Measurements from ENCODE around the gene BMI1. TPM values are rescaled to one million over a fixed set of nuclear protein-coding genes. Genes with fewer than 3 reads are reported as not detected.

Gene BMI1
- total and polyA plus RNA-seq, 10 donors, result 26.9 to 89.7 (median 64.2) TPM

- no peak for TF ChIP-seq POLR2AphosphoS5 (IDR thresholded peaks at IDR 0.05)
- no peak for TF ChIP-seq CTCF (IDR thresholded peaks at IDR 0.05 in 8 of 11, conservative IDR thresholded peaks at IDR 0.05 in 3 of 11)
- TF ChIP-seq POLR2A (IDR thresholded peaks at IDR 0.05), result no peak
- DNase-seq, result no peak
- intact Hi-C loops (cut with DNase I; ENCODE audit: low total_unique reads), result loop anchor here (10.0 kb wide), 1 partner anchor 64 kb away; no protein-coding TSS in a partner anchor
- H3K9me3 ChIP-seq, result no peaks in the 10 kb centered on the region
- peaks cover 0 to 24% (median 0%) of the 10 kb centered on the region in 7 donors for H3K27me3 ChIP-seq (replicated peaks in 1 of 7)
- H3K27ac ChIP-seq, result no peak overlapping the region
- H3K36me3 ChIP-seq, result no peaks in the 10 kb centered on the region
- H3K4me3 ChIP-seq, result no peak overlapping the region
- peaks cover 27 to 70% (median 59%) of the 10 kb centered on the region in 6 donors for H3K4me1 ChIP-seq
- 94 to 96% (median 95%) methylated on average over 3 of the region's 3 CpGs for WGBS, 5 donors
These were observed 2.1 kb upstream of the BMI1 start for GRCh38 chr10:22318772-22319171.

GRCh38 chr10:22319547-22319979 lies 1.3 kb upstream of the BMI1 start:
- 70 to 79% (median 76%) methylated on average over 10 of the region's 10 CpGs for WGBS, 5 donors
- Histone ChIP-seq H3K4me3 (peak overlapping the region in 4 of 8 donors; percentile 23 to 90 (median 80)), H3K4me1 (peaks cover 35 to 78% (median 67%) of the 10 kb centered on the region in 6 donors), H3K27ac (peak overlapping the region in 6 of 8 donors; percentile 85 to 97 (median 94)), H3K9me3 (no peaks in the 10 kb centered on the region), H3K27me3 (replicated peaks in 1 of 7) (peaks cover 0 to 32% (median 0%) of the 10 kb centered on the region in 7 donors), H3K36me3 (no peaks in the 10 kb centered on the region)
- intact Hi-C loops (cut with DNase I; ENCODE audit: low total_unique reads), result loop anchor here (10.0 kb wide), 1 partner anchor 65 kb away; no protein-coding TSS in a partner anchor
- TF ChIP-seq CTCF (IDR thresholded peaks at IDR 0.05 in 8 of 11, conservative IDR thresholded peaks at IDR 0.05 in 3 of 11), result no peak
- no peak for TF ChIP-seq POLR2A (IDR thresholded peaks at IDR 0.05)
- TF ChIP-seq POLR2AphosphoS5 (IDR thresholded peaks at IDR 0.05), result no peak
- no peak for DNase-seq

GRCh38 chr10:22319980-22320558 lies 830 bp upstream of the BMI1 start:
- peaks cover 38 to 78% (median 68%) of the 10 kb centered on the region in 6 donors for H3K4me1 ChIP-seq
- intact Hi-C loops (cut with DNase I; ENCODE audit: low total_unique reads), result loop anchor here (10.0 kb wide), 1 partner anchor 65 kb away; no protein-coding TSS in a partner anchor
- DNase-seq, result no peak

More at GRCh38 chr10:22319980-22320558, 830 bp upstream of the BMI1 start:
- Histone ChIP-seq H3K27me3 (replicated peaks in 1 of 7) (peaks cover 0 to 37% (median 0%) of the 10 kb centered on the region in 7 donors), H3K36me3 (no peaks in the 10 kb centered on the region), H3K4me3 (peak overlapping the region; percentile 20 to 90 (median 34)), H3K9me3 (no peaks in the 10 kb centered on the region), H3K27ac (peak overlapping the region; percentile 32 to 97 (median 93))
- WGBS, 5 donors, result 6 to 9% (median 7%) methylated on average over 22 to 30 of the region's 30 CpGs
- TF ChIP-seq POLR2AphosphoS5 (IDR thresholded peaks at IDR 0.05) (no peak), CTCF (IDR thresholded peaks at IDR 0.05 in 8 of 11, conservative IDR thresholded peaks at IDR 0.05 in 3 of 11) (peak in 2 of 11 experiments; percentile 10 to 21)

All from spleen (tissue), 11 donors.